Activated CD8-positive, alpha-beta memory T cell treated with anti-CD3 and anti-CD28 coated beads, Interleukin-2, amount 50 U/mL, for 1 hour (primary cell): Measurements from ENCODE around the gene ARTN.
A peak's percentile ranks its signal among the peaks of the same experiment; 100 is the strongest.

Source experiments
- DNase-seq: peaks from one replicate; pipeline ENCODE4 v3.0.0-alpha.2; 2020; ENCODE audit errors: extremely low read depth

Gene ARTN

GRCh38 chr1:43947061-43947873 lies 13.7 kb downstream of the ARTN start:
- no peak for DNase-seq

- DNase-seq: no peak
Measured at GRCh38 chr1:43947874-43948437, 14.4 kb downstream of the ARTN start.

- no peak for DNase-seq
Measured at GRCh38 chr1:43949678-43950077, 16.1 kb downstream of the ARTN start.

GRCh38 chr1:43951021-43951985 lies 17.7 kb downstream of the ARTN start:
- no peak for DNase-seq

GRCh38 chr1:43952731-43953346 lies 19.2 kb downstream of the ARTN start:
- no peak for DNase-seq

GRCh38 chr1:43953361-43953760 lies 19.8 kb downstream of the ARTN start:
- no peak for DNase-seq

- no peak for DNase-seq
Measured at GRCh38 chr1:43954036-43954435, 20.4 kb downstream of the ARTN start.

GRCh38 chr1:43956234-43956633 lies 22.6 kb downstream of the ARTN start:
- DNase-seq: no peak

GRCh38 chr1:43957407-43958040 lies 23.9 kb downstream of the ARTN start:
- no peak for DNase-seq

GRCh38 chr1:43958351-43959255 lies 25.0 kb downstream of the ARTN start:
- DNase-seq: no peak

- DNase-seq: no peak
Measured at GRCh38 chr1:43960798-43961197, 27.2 kb downstream of the ARTN start.

- DNase-seq: no peak
Measured at GRCh38 chr1:43961692-43962091, 28.1 kb downstream of the ARTN start.

GRCh38 chr1:43962324-43962723 lies 28.7 kb downstream of the ARTN start:
- DNase-seq: no peak

- no peak for DNase-seq
Measured at GRCh38 chr1:43963006-43963405, 29.4 kb downstream of the ARTN start.

GRCh38 chr1:43963890-43964289 lies 30.3 kb downstream of the ARTN start:
- DNase-seq: no peak

GRCh38 chr1:43965316-43965715 lies 31.7 kb downstream of the ARTN start:
- no peak for DNase-seq

- DNase-seq: no peak
Measured at GRCh38 chr1:43968348-43968948, 34.8 kb downstream of the ARTN start.

- no peak for DNase-seq
Measured at GRCh38 chr1:43969416-43969745, 35.8 kb downstream of the ARTN start.

GRCh38 chr1:43969746-43970466 lies 36.3 kb downstream of the ARTN start, which contains the start of gene DPH2:
Gene DPH2, plus strand, starts transcription at chr1:43970010. Its CDS starts 166 bp downstream, at chr1:43970176.
- peak; percentile 90 for DNase-seq
